NCI-H1694 (cell line): Measurements from ENCODE around the gene SMIM15.
"Not testable (repeated sequence)": the region's sequence is repeated elsewhere in the genome, so short reads cannot be mapped to it uniquely, and the experiment has no call there.

Experiments used
- DNase-seq: peaks from one replicate; lab custom pipeline; 2025; lab: John Stamatoyannopoulos, UW

SMIM15 gene

GRCh38 chr5:61162010-61162831 is at the start of gene SMIM15:
TSS of gene SMIM15 (minus strand) at chr5:61162468. CDS start at chr5:61160171, 2,297 bp downstream.
- DNase-seq, result peak; percentile 58

- no peak for DNase-seq
Observed at GRCh38 chr5:61207884-61208283, 45.6 kb upstream of the SMIM15 start.

- no peak for DNase-seq
Observed at GRCh38 chr5:61205013-61205412, 42.7 kb upstream of the SMIM15 start.

- DNase-seq, result no peak
Observed at GRCh38 chr5:61202213-61202612, 39.9 kb upstream of the SMIM15 start.

- no peak for DNase-seq
Observed at GRCh38 chr5:61200582-61201155, 38.4 kb upstream of the SMIM15 start.

- DNase-seq, result no peak
Observed at GRCh38 chr5:61198606-61199005, 36.3 kb upstream of the SMIM15 start.

GRCh38 chr5:61187826-61188225 is 25.6 kb upstream of the SMIM15 start:
- not testable (repeated sequence) for DNase-seq

- DNase-seq, result not testable (repeated sequence)
Observed at GRCh38 chr5:61187352-61187751, 25.1 kb upstream of the SMIM15 start.

- no peak for DNase-seq
Observed at GRCh38 chr5:61186634-61187033, 24.4 kb upstream of the SMIM15 start.

GRCh38 chr5:61184708-61185107 is 22.4 kb upstream of the SMIM15 start:
- no peak for DNase-seq

- no peak for DNase-seq
Observed at GRCh38 chr5:61183538-61183937, 21.3 kb upstream of the SMIM15 start.

- no peak for DNase-seq
Observed at GRCh38 chr5:61182449-61182848, 20.2 kb upstream of the SMIM15 start.

GRCh38 chr5:61180886-61181285 is 18.6 kb upstream of the SMIM15 start:
- DNase-seq, result no peak

- DNase-seq, result no peak
Observed at GRCh38 chr5:61178702-61179101, 16.4 kb upstream of the SMIM15 start.

- DNase-seq, result no peak
Observed at GRCh38 chr5:61177716-61178115, 15.4 kb upstream of the SMIM15 start.

GRCh38 chr5:61177070-61177469 is 14.8 kb upstream of the SMIM15 start:
- DNase-seq, result no peak

GRCh38 chr5:61176631-61177030 is 14.4 kb upstream of the SMIM15 start:
- DNase-seq, result no peak

- no peak for DNase-seq
Observed at GRCh38 chr5:61171479-61171878, 9.2 kb upstream of the SMIM15 start.

- DNase-seq, result no peak
Observed at GRCh38 chr5:61168951-61169350, 6.7 kb upstream of the SMIM15 start.

GRCh38 chr5:61167382-61167781 is 5.1 kb upstream of the SMIM15 start:
- DNase-seq, result peak; percentile 16

- no peak for DNase-seq
Observed at GRCh38 chr5:61163905-61164304, 1.6 kb upstream of the SMIM15 start.

- DNase-seq, result no peak
Observed at GRCh38 chr5:61162832-61163567, 732 bp upstream of the SMIM15 start.

GRCh38 chr5:61160497-61160896 is 1.8 kb downstream of the SMIM15 start:
- no peak for DNase-seq
